HepG2 (cell line): ENCODE results near the gene ABHD1. TPM values are rescaled to one million over a fixed set of nuclear protein-coding genes. Genes with fewer than 3 reads are reported as not detected.

Source experiments
- CHCHD3 ChIP-seq: sonication (generic); formaldehyde crosslinking; IDR thresholded peaks from 2 replicates; pipeline ENCODE4 v1.8.0; 2022; ENCODE audit warnings: mild to moderate bottlenecking, missing genetic modification reagents, moderate library complexity
- ESRRA ChIP-seq: sonication (generic); formaldehyde crosslinking; IDR thresholded peaks from 2 replicates; pipeline ENCODE4 v1.5.1; 2020; ENCODE audit warnings: mild to moderate bottlenecking, low read depth, missing genetic modification reagents
- FLYWCH1 ChIP-seq: sonication (generic); formaldehyde crosslinking; IDR thresholded peaks from 2 replicates; pipeline ENCODE4 v1.8.1; 2023; ENCODE audit warnings: mild to moderate bottlenecking, missing genetic modification reagents
- MXD1 ChIP-seq: sonication (generic); formaldehyde crosslinking; IDR thresholded peaks from 2 replicates; pipeline ENCODE4 v1.4.0; 2020; ENCODE audit warnings: mild to moderate bottlenecking, missing genetic modification reagents
- RBAK ChIP-seq: sonication (generic); formaldehyde crosslinking; IDR thresholded peaks from 2 replicates; pipeline ENCODE4 v1.5.1; 2020; ENCODE audit warnings: mild to moderate bottlenecking, missing genetic modification reagents
- SOX6 ChIP-seq, 2 experiments: fragments of 450-650 bp in 1 of 2; sonication (generic) in 1 of 2; formaldehyde crosslinking in 1 of 2; IDR thresholded peaks; 2 replicates each; pipeline versions ENCODE4 v1.4.0 to v1.6.1; 2017 to 2020; ENCODE audit warnings: antibody characterized with exemption in 1 of 2, mild to moderate bottlenecking in 1 of 2, missing genetic modification reagents in 1 of 2
- SP2 ChIP-seq: sonication (generic); formaldehyde crosslinking; IDR thresholded peaks from 2 replicates; pipeline ENCODE4 v1.5.1; 2020; ENCODE audit warnings: mild to moderate bottlenecking, missing genetic modification reagents
- SSRP1 ChIP-seq: IDR thresholded peaks from 2 replicates; pipeline ENCODE4 v1.6.1; 2016; ENCODE audit warnings: control low read depth
- TBX3 ChIP-seq: fragments of 450-650 bp; IDR thresholded peaks from 2 replicates; pipeline ENCODE4 v1.6.1; 2017; ENCODE audit warnings: antibody characterized with exemption, mild to moderate bottlenecking, inconsistent platforms, borderline replicate concordance
- ZBTB38 ChIP-seq: sonication (generic); formaldehyde crosslinking; IDR thresholded peaks from 2 replicates; pipeline ENCODE4 v1.5.1; 2020; ENCODE audit warnings: mild to moderate bottlenecking, missing genetic modification reagents
- ZEB1 ChIP-seq: IDR thresholded peaks from 2 replicates; pipeline ENCODE4 v1.6.1; 2012; ENCODE audit warnings: mild to moderate bottlenecking, low read depth, inconsistent platforms; ENCODE audit not compliant: insufficient replicate concordance
- ZNF296 ChIP-seq: sonication (generic); formaldehyde crosslinking; conservative IDR thresholded peaks from 2 replicates; pipeline ENCODE4 v1.5.0; 2020; ENCODE audit warnings: mild to moderate bottlenecking, missing genetic modification reagents
- ZNF552 ChIP-seq: sonication (generic); formaldehyde crosslinking; IDR thresholded peaks from 2 replicates; pipeline ENCODE4 v1.9.0; 2022; ENCODE audit warnings: missing genetic modification reagents, mild to moderate bottlenecking, borderline replicate concordance
- ZNF619 ChIP-seq: sonication (generic); formaldehyde crosslinking; IDR thresholded peaks from 2 replicates; pipeline ENCODE4 v1.4.0; 2020; ENCODE audit warnings: mild to moderate bottlenecking, missing genetic modification reagents
- ZNF749 ChIP-seq: sonication (generic); formaldehyde crosslinking; IDR thresholded peaks from 2 replicates; pipeline ENCODE4 v1.8.0; 2022; ENCODE audit warnings: mild to moderate bottlenecking, missing genetic modification reagents, moderate library complexity, borderline replicate concordance
- ZNF878 ChIP-seq: sonication (generic); formaldehyde crosslinking; IDR thresholded peaks from 2 replicates; pipeline ENCODE4 v1.8.1; 2023; ENCODE audit warnings: mild to moderate bottlenecking, missing genetic modification reagents, moderate library complexity
- ZSCAN29 ChIP-seq: sonication (generic); formaldehyde crosslinking; conservative IDR thresholded peaks from 2 replicates; pipeline ENCODE4 v1.4.0; 2020; ENCODE audit warnings: mild to moderate bottlenecking, missing genetic modification reagents
- polyA plus RNA-seq, 8 experiments: library from polyadenylated mRNA; depleted of rRNA in 3 of 8; stranded (reverse) in 7 of 8; unstranded in 1 of 8; fragments of >200 nt; fragmentation: Illumina TruSeq in 4 of 8; extraction: Trizol in 4 of 8; gene quantifications; 2 replicates each; pipeline versions ENCODE4 v1.2.1 to v1.2.3, GENCODE V29; 2011 to 2016; ENCODE audit warnings: low read depth in 4 of 8, missing spikeins in 1 of 8, mixed read lengths in 1 of 8; ENCODE audit not compliant: insufficient read depth in 1 of 8
- total RNA-seq, 5 experiments: library from RNA; depleted of rRNA; stranded (reverse); fragments of >200 nt; fragmentation: Illumina TruSeq; extraction: Trizol; gene quantifications; 2 replicates each; pipeline ENCODE4 v1.2.3, GENCODE V29; 2016; ENCODE audit warnings: low read depth in 1 of 5
- TF ChIP-seq, protein P1 (sequence below): IDR thresholded peaks from 2 replicates; pipeline ENCODE4 v1.6.1; 2018; ENCODE audit warnings: missing genetic modification reagents
- TF ChIP-seq, protein P2 (sequence below): sonication (generic); formaldehyde crosslinking; IDR thresholded peaks from 2 replicates; pipeline ENCODE4 v1.8.0; 2022; ENCODE audit warnings: low read depth, missing genetic modification reagents
- TF ChIP-seq, protein P3 (sequence below): fragments of 450-650 bp; IDR thresholded peaks from 2 replicates; pipeline ENCODE4 v1.6.1; 2017
- TF ChIP-seq, protein P4 (sequence below): sonication (generic); formaldehyde crosslinking; IDR thresholded peaks from 2 replicates; pipeline ENCODE4 v1.4.0; 2020; ENCODE audit warnings: missing genetic modification reagents; ENCODE audit errors: not compliant biosample characterization
- TF ChIP-seq, protein P5 (sequence below): sonication (generic); formaldehyde crosslinking; IDR thresholded peaks from 2 replicates; pipeline ENCODE4 v1.4.0; 2020; ENCODE audit warnings: missing genetic modification reagents

ABHD1 gene
- total and polyA plus RNA-seq, 2 of the 13 experiments (the other 11 are each of a cell fraction or from before 2014, with no cell fraction given): 0.04 to 0.81 TPM

DNA sequence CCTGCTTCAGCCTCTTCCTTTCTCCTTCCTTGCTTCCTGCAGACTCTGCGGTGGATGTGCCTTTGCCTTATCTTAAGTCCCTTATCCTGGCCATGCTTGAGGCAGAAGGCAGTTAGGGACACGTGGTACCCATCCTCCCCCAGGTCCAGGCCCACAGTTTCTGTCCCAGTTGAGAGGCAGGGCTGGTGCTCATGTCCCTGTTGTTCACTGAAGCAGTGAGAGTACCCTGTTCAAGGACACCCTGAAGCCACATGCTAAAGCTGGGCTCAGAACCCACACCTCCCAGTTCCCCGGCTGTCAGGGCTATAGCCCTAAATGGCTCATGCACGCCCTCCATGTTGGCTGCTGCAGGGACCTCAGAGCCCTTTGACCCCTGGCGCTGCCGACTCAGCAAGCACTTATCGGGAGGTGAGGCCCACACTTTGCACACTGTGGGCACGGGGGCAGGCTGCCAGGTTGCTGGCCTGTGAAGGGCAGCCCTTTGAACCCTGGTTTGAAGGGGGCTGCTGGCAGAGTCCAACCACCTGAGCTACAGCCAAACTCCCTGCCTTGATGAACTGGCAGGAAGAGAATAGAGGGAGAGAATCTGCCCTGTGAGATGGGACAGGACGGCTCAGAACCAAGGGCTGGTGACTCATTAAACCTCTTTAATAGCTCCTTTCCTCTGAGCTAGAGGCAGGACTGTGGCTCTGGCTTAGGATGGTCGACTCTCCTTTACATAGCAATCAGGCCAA, 30.8 kb upstream of the ABHD1 start (continued):
- TF ChIP-seq, protein P1, sequence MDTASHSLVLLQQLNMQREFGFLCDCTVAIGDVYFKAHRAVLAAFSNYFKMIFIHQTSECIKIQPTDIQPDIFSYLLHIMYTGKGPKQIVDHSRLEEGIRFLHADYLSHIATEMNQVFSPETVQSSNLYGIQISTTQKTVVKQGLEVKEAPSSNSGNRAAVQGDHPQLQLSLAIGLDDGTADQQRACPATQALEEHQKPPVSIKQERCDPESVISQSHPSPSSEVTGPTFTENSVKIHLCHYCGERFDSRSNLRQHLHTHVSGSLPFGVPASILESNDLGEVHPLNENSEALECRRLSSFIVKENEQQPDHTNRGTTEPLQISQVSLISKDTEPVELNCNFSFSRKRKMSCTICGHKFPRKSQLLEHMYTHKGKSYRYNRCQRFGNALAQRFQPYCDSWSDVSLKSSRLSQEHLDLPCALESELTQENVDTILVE (CRISPR knock-in tag): peak; percentile 81
- TF ChIP-seq RBAK (CRISPR knock-in tag): peak; percentile 58; the same call in 1 of the 2 replicates
- no peak for TF ChIP-seq TBX3
- peak; percentile 58; the same call in 1 of the 2 replicates for TF ChIP-seq ZNF619 (CRISPR knock-in tag)
- TF ChIP-seq SSRP1 (CRISPR knock-in tag): peak; percentile 89; the same call in 1 of the 2 replicates
- peak; percentile 75 for TF ChIP-seq MXD1 (CRISPR knock-in tag)
- TF ChIP-seq, protein P2, sequence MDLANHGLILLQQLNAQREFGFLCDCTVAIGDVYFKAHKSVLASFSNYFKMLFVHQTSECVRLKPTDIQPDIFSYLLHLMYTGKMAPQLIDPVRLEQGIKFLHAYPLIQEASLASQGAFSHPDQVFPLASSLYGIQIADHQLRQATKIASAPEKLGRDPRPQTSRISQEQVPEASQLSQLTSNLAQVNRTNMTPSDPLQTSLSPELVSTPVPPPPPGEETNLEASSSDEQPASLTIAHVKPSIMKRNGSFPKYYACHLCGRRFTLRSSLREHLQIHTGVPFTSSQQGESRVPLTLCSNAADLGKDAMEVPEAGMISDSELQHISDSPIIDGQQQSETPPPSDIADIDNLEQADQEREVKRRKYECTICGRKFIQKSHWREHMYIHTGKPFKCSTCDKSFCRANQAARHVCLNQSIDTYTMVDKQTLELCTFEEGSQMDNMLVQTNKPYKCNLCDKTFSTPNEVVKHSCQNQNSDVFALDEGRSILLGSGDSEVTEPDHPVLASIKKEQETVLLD (CRISPR knock-in tag): peak; percentile 54; the same call in 1 of the 2 replicates
- peak; percentile 94 for TF ChIP-seq ESRRA (CRISPR knock-in tag)
- no peak for TF ChIP-seq FLYWCH1
- TF ChIP-seq, protein P3, sequence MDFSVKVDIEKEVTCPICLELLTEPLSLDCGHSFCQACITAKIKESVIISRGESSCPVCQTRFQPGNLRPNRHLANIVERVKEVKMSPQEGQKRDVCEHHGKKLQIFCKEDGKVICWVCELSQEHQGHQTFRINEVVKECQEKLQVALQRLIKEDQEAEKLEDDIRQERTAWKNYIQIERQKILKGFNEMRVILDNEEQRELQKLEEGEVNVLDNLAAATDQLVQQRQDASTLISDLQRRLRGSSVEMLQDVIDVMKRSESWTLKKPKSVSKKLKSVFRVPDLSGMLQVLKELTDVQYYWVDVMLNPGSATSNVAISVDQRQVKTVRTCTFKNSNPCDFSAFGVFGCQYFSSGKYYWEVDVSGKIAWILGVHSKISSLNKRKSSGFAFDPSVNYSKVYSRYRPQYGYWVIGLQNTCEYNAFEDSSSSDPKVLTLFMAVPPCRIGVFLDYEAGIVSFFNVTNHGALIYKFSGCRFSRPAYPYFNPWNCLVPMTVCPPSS: no peak
- TF ChIP-seq ZNF296 (CRISPR knock-in tag): no peak; the same call in none of the 2 replicates
- TF ChIP-seq CHCHD3: no peak
- TF ChIP-seq, protein P4, sequence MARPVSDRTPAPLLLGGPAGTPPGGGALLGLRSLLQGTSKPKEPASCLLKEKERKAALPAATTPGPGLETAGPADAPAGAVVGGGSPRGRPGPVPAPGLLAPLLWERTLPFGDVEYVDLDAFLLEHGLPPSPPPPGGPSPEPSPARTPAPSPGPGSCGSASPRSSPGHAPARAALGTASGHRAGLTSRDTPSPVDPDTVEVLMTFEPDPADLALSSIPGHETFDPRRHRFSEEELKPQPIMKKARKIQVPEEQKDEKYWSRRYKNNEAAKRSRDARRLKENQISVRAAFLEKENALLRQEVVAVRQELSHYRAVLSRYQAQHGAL (CRISPR knock-in tag): no peak
- TF ChIP-seq ZNF878: peak; percentile 89; the same call in 1 of the 2 replicates
- TF ChIP-seq ZNF552 (CRISPR knock-in tag): no peak
- no peak; the same call in 1 of the 2 replicates for TF ChIP-seq ZSCAN29 (CRISPR knock-in tag)
- TF ChIP-seq ZNF749 (CRISPR knock-in tag): no peak; the same call in 1 of the 2 replicates
- no peak for TF ChIP-seq ZEB1
- TF ChIP-seq SP2 (CRISPR knock-in tag): no peak
- TF ChIP-seq, protein P5, sequence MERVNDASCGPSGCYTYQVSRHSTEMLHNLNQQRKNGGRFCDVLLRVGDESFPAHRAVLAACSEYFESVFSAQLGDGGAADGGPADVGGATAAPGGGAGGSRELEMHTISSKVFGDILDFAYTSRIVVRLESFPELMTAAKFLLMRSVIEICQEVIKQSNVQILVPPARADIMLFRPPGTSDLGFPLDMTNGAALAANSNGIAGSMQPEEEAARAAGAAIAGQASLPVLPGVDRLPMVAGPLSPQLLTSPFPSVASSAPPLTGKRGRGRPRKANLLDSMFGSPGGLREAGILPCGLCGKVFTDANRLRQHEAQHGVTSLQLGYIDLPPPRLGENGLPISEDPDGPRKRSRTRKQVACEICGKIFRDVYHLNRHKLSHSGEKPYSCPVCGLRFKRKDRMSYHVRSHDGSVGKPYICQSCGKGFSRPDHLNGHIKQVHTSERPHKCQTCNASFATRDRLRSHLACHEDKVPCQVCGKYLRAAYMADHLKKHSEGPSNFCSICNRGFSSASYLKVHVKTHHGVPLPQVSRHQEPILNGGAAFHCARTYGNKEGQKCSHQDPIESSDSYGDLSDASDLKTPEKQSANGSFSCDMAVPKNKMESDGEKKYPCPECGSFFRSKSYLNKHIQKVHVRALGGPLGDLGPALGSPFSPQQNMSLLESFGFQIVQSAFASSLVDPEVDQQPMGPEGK (CRISPR knock-in tag): peak; percentile 96
- TF ChIP-seq ZBTB38 (CRISPR knock-in tag): peak; percentile 66
- no peak for TF ChIP-seq SOX6 (IDR thresholded peaks at IDR 0.05)
- peak; percentile 83 for TF ChIP-seq SOX6 (CRISPR knock-in tag; IDR thresholded peaks at IDR 0.05)
